ENCODE data around the gene EPX.
A peak's percentile ranks its signal among the peaks of the same experiment; 100 is the strongest.

Gene EPX

GRCh38 chr17:58229881-58230280 lies 37.4 kb downstream of the EPX start:
- H3K4me3 ChIP-seq (replicated peaks in 1 of 2; ENCODE audit: low read depth in 2 of 2, low read length in 2 of 2) = no peak overlapping the region
- no peak for TF ChIP-seq CTCF (IDR thresholded peaks at IDR 0.05; ENCODE audit: low read depth, low read length)
- DNase-seq (ENCODE audit: low read depth in 2 of 2) = no peak

- TF ChIP-seq CTCF (IDR thresholded peaks at IDR 0.05; ENCODE audit: low read depth, low read length) = no peak
- DNase-seq (ENCODE audit: low read depth in 2 of 2) = no peak
- H3K4me3 ChIP-seq (replicated peaks in 1 of 2; ENCODE audit: low read depth in 2 of 2, low read length in 2 of 2) = no peak overlapping the region
These were observed 39.1 kb downstream of the EPX start for GRCh38 chr17:58231641-58232040.

- DNase-seq (ENCODE audit: low read depth in 2 of 2) = peak; percentile 66 to 89
- no peak overlapping the region for H3K4me3 ChIP-seq (replicated peaks in 1 of 2; ENCODE audit: low read depth in 2 of 2, low read length in 2 of 2)
- TF ChIP-seq CTCF (IDR thresholded peaks at IDR 0.05; ENCODE audit: low read depth, low read length) = peak; percentile 2
These were observed 40.2 kb downstream of the EPX start for GRCh38 chr17:58232707-58233156.

- no peak for DNase-seq (ENCODE audit: low read depth in 2 of 2)
- no peak overlapping the region for H3K4me3 ChIP-seq (replicated peaks in 1 of 2; ENCODE audit: low read depth in 2 of 2, low read length in 2 of 2)
- no peak for TF ChIP-seq CTCF (IDR thresholded peaks at IDR 0.05; ENCODE audit: low read depth, low read length)
These were observed 41.0 kb downstream of the EPX start for GRCh38 chr17:58233543-58233942.

- no peak for TF ChIP-seq CTCF (IDR thresholded peaks at IDR 0.05; ENCODE audit: low read depth, low read length)
- DNase-seq (ENCODE audit: low read depth in 2 of 2) = no peak
- no peak overlapping the region for H3K4me3 ChIP-seq (replicated peaks in 1 of 2; ENCODE audit: low read depth in 2 of 2, low read length in 2 of 2)
These were observed 42.0 kb downstream of the EPX start for GRCh38 chr17:58234512-58234911.

- no peak for TF ChIP-seq CTCF (IDR thresholded peaks at IDR 0.05; ENCODE audit: low read depth, low read length)
- H3K4me3 ChIP-seq (replicated peaks in 1 of 2; ENCODE audit: low read depth in 2 of 2, low read length in 2 of 2) = no peak overlapping the region
- DNase-seq (ENCODE audit: low read depth in 2 of 2) = no peak
These were observed 43.3 kb downstream of the EPX start for GRCh38 chr17:58235821-58236220.

- no peak overlapping the region for H3K4me3 ChIP-seq (replicated peaks in 1 of 2; ENCODE audit: low read depth in 2 of 2, low read length in 2 of 2)
- no peak for DNase-seq (ENCODE audit: low read depth in 2 of 2)
- TF ChIP-seq CTCF (IDR thresholded peaks at IDR 0.05; ENCODE audit: low read depth, low read length) = no peak
These were observed 43.9 kb downstream of the EPX start for GRCh38 chr17:58236394-58236793.

Data from cardiac fibroblast (primary cell).